Osteoblast (primary cell): ENCODE results near the gene STIL. TPM values are rescaled to one million over a fixed set of nuclear protein-coding genes. Genes with fewer than 3 reads are reported as not detected.
"Not testable (repeated sequence)": the region's sequence is repeated elsewhere in the genome, so short reads cannot be mapped to it uniquely, and the experiment has no call there.

Source experiments
- DNase-seq: peaks from one replicate; pipeline ENCODE4 v3.0.0; 2011; ENCODE audit warnings: low spot score, mixed read lengths; ENCODE audit not compliant: insufficient read length; ENCODE audit errors: missing footprints
- H2AFZ ChIP-seq: 2 replicates; pipeline ENCODE4 v1.6.0; 2011; ENCODE audit warnings: mild to moderate bottlenecking, low read length
- H3K27ac ChIP-seq: 2 replicates; pipeline ENCODE4 v1.5.1; 2011; ENCODE audit warnings: mild to moderate bottlenecking, low read depth, low read length, moderate library complexity
- H3K27me3 ChIP-seq: 2 replicates; pipeline ENCODE4 v1.6.0; 2012; ENCODE audit warnings: mild to moderate bottlenecking, control low read depth, inconsistent platforms, low read length, moderate library complexity; ENCODE audit not compliant: insufficient read depth
- H3K36me3 ChIP-seq: 2 replicates; pipeline ENCODE4 v1.5.1; 2011; ENCODE audit warnings: mild to moderate bottlenecking, low read length, control low read depth, moderate library complexity; ENCODE audit not compliant: insufficient read depth
- H3K4me1 ChIP-seq: 2 replicates; pipeline ENCODE4 v1.5.1; 2011; ENCODE audit warnings: mild to moderate bottlenecking, low read length, control low read depth, moderate library complexity; ENCODE audit not compliant: insufficient read depth
- H3K4me2 ChIP-seq: 2 replicates; pipeline ENCODE4 v1.6.0; 2011; ENCODE audit warnings: mild to moderate bottlenecking, low read length; ENCODE audit not compliant: insufficient read depth
- H3K4me3 ChIP-seq: fragments of 200-600 bp; sonication (generic); 3 replicates; pipeline ENCODE4 v1.5.1; 2012; ENCODE audit warnings: mild to moderate bottlenecking, low read length, inconsistent platforms; ENCODE audit not compliant: insufficient read depth
- H3K79me2 ChIP-seq: 2 replicates; pipeline ENCODE4 v1.6.0; 2012; ENCODE audit warnings: mild to moderate bottlenecking, low read length, control low read depth, inconsistent platforms; ENCODE audit not compliant: insufficient read depth
- H3K9me3 ChIP-seq: 2 replicates; pipeline ENCODE4 v1.5.1; 2011; ENCODE audit warnings: low read depth, low read length, control low read depth
- H4K20me1 ChIP-seq: 2 replicates; pipeline ENCODE4 v1.6.0; 2012; ENCODE audit warnings: mild to moderate bottlenecking, low read length, control low read depth; ENCODE audit not compliant: insufficient read depth
- total RNA-seq: library from RNA; depleted of rRNA; stranded (reverse); fragments of >200 nt; gene quantifications from 2 replicates; pipeline ENCODE4 v1.2.3, GENCODE V29; 2012
- TF ChIP-seq, protein P1 (sequence below): IDR thresholded peaks from 2 replicates; pipeline ENCODE4 v1.5.1; 2011; ENCODE audit warnings: mild to moderate bottlenecking, low read depth, low read length, moderate library complexity; ENCODE audit errors: extremely low read depth

The STIL gene
- total RNA-seq, 1 donor = 4.0 TPM

DNA sequence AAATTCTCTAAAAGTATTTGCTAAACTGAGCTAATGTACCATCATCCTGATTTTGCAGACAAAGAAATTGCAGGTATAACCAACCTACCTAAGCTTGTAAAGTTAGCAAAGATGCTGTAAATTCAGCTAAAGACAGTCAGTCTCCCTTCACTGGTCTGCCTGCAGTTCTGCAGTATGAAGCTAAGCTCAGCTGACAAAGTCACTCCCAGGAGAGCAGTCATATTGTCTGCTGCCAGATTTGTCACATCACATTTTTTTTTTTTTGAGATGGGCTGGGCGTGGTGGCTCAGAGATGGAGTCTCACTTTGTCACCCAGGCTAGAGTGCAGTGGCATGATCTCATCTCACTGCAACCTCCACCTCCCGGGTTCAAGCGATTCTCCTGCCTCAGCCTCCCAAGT, 10.7 kb upstream of the STIL start:
- Histone ChIP-seq H3K9me3 (no peaks in the 10 kb centered on the region), H3K27ac (no peak overlapping the region), H3K79me2 (no peaks in the 10 kb centered on the region), H3K27me3 (no peaks in the 10 kb centered on the region), H4K20me1 (no peaks in the 10 kb centered on the region), H3K36me3 (no peaks in the 10 kb centered on the region), H3K4me1 (no peaks in the 10 kb centered on the region), H2AFZ (no peak overlapping the region), H3K4me3 (no peak overlapping the region), H3K4me2 (no peak overlapping the region)
- DNase-seq = peak; percentile 19
- TF ChIP-seq, protein P1, sequence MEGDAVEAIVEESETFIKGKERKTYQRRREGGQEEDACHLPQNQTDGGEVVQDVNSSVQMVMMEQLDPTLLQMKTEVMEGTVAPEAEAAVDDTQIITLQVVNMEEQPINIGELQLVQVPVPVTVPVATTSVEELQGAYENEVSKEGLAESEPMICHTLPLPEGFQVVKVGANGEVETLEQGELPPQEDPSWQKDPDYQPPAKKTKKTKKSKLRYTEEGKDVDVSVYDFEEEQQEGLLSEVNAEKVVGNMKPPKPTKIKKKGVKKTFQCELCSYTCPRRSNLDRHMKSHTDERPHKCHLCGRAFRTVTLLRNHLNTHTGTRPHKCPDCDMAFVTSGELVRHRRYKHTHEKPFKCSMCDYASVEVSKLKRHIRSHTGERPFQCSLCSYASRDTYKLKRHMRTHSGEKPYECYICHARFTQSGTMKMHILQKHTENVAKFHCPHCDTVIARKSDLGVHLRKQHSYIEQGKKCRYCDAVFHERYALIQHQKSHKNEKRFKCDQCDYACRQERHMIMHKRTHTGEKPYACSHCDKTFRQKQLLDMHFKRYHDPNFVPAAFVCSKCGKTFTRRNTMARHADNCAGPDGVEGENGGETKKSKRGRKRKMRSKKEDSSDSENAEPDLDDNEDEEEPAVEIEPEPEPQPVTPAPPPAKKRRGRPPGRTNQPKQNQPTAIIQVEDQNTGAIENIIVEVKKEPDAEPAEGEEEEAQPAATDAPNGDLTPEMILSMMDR = no peak

DNA sequence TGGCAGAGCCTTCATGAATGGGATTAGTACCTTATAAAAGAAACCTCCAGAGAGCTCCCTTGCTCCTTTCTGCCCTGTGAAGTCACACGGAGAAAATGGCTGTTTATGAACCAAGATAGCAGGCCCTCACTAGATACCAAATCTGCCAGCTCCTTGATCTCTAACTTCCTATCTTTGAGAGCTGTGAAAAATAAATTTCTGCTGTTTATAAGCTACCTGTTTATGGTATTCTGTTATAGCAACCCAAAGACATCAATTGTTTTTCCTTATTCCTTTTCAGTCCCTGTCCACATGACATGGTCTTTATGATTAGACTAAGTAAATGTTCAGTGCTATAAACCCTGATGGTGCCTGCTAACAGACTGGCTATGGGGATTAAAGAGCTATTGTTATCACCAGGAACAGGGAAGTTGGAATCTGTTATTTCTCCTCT, 9.7 kb upstream of the STIL start:
- H3K36me3 ChIP-seq = no peaks in the 10 kb centered on the region
- no peaks in the 10 kb centered on the region for H3K4me1 ChIP-seq
- DNase-seq = no peak
- H3K4me3 ChIP-seq = no peak overlapping the region
- H2AFZ ChIP-seq = no peak overlapping the region
- TF ChIP-seq, protein P1 = no peak
- H3K27me3 ChIP-seq = no peaks in the 10 kb centered on the region
- no peak overlapping the region for H3K27ac ChIP-seq
- no peak overlapping the region for H3K4me2 ChIP-seq
- no peaks in the 10 kb centered on the region for H4K20me1 ChIP-seq
- no peaks in the 10 kb centered on the region for H3K9me3 ChIP-seq
- H3K79me2 ChIP-seq = no peaks in the 10 kb centered on the region

DNA sequence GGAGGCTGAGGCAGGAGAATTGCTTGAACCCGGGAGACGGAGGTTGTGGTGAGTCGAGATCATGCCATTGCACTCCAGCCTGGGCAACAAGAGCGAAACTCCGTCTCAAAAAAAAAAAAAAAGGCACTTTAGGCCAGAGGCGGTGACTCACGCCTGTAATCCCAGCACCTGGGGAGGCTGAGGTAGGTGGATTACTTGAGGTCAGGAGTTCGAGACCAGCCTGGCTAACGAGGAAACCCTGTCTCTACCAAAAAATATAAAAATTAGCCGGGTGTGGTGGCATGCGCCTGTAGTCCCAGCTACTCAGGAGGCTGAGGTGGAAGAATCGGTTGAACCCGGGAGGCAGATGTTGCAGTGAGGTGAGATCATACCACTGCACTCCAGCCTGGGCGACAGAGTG, 6.0 kb upstream of the STIL start:
- not testable (repeated sequence) for H3K4me3 ChIP-seq, DNase-seq, H2AFZ ChIP-seq, H3K4me2 ChIP-seq, H3K36me3 ChIP-seq, H4K20me1 ChIP-seq, H3K9me3 ChIP-seq, H3K27me3 ChIP-seq, H3K79me2 ChIP-seq, H3K27ac ChIP-seq
- H3K4me1 ChIP-seq = peaks cover 13% of the 10 kb centered on the region

DNA sequence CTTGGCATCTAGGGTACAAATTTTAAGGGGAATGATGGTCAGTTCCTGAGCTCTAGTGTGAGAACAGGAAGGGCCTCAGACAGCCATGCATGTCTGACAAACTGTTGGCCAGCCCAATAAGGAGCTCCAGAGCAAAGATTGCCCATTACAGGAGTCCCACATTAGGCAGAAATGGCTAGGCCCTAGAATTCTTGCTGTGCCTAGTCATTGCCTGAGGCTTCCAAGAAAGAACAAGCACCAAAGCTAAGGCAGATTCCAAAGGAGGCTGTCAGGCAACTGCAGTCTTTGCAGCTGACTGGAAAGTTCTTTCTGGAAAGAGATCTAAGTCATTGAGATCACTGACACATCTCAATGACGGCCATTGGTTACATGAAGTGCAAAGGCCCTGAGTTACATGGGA, 3.9 kb upstream of the STIL start:
- no peaks in the 10 kb centered on the region for H3K9me3 ChIP-seq
- TF ChIP-seq, protein P1 = no peak
- H3K4me2 ChIP-seq = no peak overlapping the region
- no peaks in the 10 kb centered on the region for H3K36me3 ChIP-seq
- H3K27me3 ChIP-seq = no peaks in the 10 kb centered on the region
- no peak overlapping the region for H3K4me3 ChIP-seq
- H3K27ac ChIP-seq = peak overlapping the region; percentile 94
- H3K4me1 ChIP-seq = peaks cover 14% of the 10 kb centered on the region
- peak overlapping the region; percentile 30 for H2AFZ ChIP-seq
- peaks cover 4% of the 10 kb centered on the region for H3K79me2 ChIP-seq
- no peaks in the 10 kb centered on the region for H4K20me1 ChIP-seq
- peak; percentile 89 for DNase-seq
